SU-DHL-6 (cell line): Measurements from ENCODE around the gene AGRN.

Source experiments
- EZH2phosphoT487 ChIP-seq: fragments of 200-600 bp; sonication (generic), shearing (Covaris generic); conservative IDR thresholded peaks from 2 replicates; pipeline ENCODE4 v1.6.1; 2018; ENCODE audit warnings: mild to moderate bottlenecking, antibody characterized with exemption, low read length, moderate library complexity, mixed read lengths
- TF ChIP-seq, protein P1 (sequence below): fragments of 200-600 bp; sonication (generic); IDR thresholded peaks from one replicate; pipeline ENCODE4 v1.5.1; 2017; ENCODE audit warnings: antibody characterized with exemption, mild to moderate bottlenecking, low read length, moderate library complexity; ENCODE audit not compliant: insufficient read depth, poor library complexity, severe bottlenecking

- TF ChIP-seq, protein P1, sequence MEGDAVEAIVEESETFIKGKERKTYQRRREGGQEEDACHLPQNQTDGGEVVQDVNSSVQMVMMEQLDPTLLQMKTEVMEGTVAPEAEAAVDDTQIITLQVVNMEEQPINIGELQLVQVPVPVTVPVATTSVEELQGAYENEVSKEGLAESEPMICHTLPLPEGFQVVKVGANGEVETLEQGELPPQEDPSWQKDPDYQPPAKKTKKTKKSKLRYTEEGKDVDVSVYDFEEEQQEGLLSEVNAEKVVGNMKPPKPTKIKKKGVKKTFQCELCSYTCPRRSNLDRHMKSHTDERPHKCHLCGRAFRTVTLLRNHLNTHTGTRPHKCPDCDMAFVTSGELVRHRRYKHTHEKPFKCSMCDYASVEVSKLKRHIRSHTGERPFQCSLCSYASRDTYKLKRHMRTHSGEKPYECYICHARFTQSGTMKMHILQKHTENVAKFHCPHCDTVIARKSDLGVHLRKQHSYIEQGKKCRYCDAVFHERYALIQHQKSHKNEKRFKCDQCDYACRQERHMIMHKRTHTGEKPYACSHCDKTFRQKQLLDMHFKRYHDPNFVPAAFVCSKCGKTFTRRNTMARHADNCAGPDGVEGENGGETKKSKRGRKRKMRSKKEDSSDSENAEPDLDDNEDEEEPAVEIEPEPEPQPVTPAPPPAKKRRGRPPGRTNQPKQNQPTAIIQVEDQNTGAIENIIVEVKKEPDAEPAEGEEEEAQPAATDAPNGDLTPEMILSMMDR, result no peak
- no peak for TF ChIP-seq EZH2phosphoT487
These were observed 38.4 kb upstream of the AGRN start for GRCh38 chr1:981491-981954.
